HUES48 (cell line): ENCODE data around the gene AMBP.

Source experiments
- H3K27ac ChIP-seq: one replicate; pipeline ENCODE4 v1.7.0; 2013; ENCODE audit warnings: low read depth, low read length, inconsistent platforms
- H3K27me3 ChIP-seq: 2 replicates; pipeline ENCODE4 v1.6.1; 2013; ENCODE audit warnings: mild to moderate bottlenecking, low read length; ENCODE audit not compliant: control insufficient read depth, insufficient read depth
- H3K36me3 ChIP-seq: 2 replicates; pipeline ENCODE4 v1.6.1; 2013; ENCODE audit warnings: low read length; ENCODE audit not compliant: control insufficient read depth, insufficient read depth
- H3K4me1 ChIP-seq: 2 replicates; pipeline ENCODE4 v1.6.1; 2013; ENCODE audit warnings: mild to moderate bottlenecking, low read length; ENCODE audit not compliant: control insufficient read depth, insufficient read depth
- H3K4me3 ChIP-seq: 2 replicates; pipeline ENCODE4 v1.5.1; 2013; ENCODE audit warnings: mild to moderate bottlenecking, low read depth, low read length
- H3K9ac ChIP-seq: 2 replicates; pipeline ENCODE4 v1.6.1; 2013; ENCODE audit warnings: mild to moderate bottlenecking, low read depth, low read length, moderate library complexity
- H3K9me3 ChIP-seq: 2 replicates; pipeline ENCODE4 v1.6.1; 2013; ENCODE audit warnings: low read length; ENCODE audit not compliant: control insufficient read depth, insufficient read depth

The AMBP gene

DNA sequence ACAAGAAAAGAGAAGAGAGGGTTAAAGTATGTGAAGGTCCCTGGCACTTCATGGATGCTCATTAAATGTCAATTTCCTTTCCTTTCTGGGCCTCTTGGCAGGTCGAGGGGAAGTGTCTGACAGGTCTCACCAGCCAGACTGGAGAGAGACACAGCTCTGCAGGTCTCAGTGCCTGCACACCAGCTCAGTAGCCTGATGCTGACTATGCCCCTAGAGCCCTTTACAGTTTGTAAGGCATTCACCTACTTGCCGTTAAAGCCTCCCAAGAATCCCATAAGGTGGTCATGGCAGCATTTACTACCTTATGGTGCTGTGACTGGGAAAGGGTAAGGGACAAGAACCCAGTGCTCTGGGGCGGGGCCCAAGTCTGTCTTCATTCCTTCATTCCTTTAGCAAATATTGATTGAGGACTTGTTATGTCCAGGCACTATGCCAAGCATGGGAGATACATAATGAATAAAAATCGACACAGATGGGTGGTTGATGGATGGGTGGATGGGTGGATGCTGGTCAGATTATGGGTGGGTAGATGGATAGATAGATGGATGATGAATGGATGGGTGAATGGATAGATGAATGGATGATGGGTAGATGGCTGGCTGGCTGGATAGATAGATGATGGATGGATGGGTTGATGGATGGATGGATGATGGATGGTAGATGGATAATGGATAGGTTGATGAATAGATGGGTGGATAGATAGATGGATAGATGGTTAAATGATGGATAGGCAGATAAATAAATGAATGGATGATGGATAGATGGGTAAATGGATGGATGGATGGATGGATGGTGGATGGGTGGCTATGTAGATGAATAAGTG is 42.3 kb upstream of the AMBP start:
- Histone ChIP-seq H3K9ac (no peak overlapping the region), H3K4me1 (no peaks in the 10 kb centered on the region), H3K9me3 (no peaks in the 10 kb centered on the region), H3K4me3 (no peak overlapping the region), H3K36me3 (no peaks in the 10 kb centered on the region), H3K27me3 (no peaks in the 10 kb centered on the region), H3K27ac (no peak overlapping the region)

DNA sequence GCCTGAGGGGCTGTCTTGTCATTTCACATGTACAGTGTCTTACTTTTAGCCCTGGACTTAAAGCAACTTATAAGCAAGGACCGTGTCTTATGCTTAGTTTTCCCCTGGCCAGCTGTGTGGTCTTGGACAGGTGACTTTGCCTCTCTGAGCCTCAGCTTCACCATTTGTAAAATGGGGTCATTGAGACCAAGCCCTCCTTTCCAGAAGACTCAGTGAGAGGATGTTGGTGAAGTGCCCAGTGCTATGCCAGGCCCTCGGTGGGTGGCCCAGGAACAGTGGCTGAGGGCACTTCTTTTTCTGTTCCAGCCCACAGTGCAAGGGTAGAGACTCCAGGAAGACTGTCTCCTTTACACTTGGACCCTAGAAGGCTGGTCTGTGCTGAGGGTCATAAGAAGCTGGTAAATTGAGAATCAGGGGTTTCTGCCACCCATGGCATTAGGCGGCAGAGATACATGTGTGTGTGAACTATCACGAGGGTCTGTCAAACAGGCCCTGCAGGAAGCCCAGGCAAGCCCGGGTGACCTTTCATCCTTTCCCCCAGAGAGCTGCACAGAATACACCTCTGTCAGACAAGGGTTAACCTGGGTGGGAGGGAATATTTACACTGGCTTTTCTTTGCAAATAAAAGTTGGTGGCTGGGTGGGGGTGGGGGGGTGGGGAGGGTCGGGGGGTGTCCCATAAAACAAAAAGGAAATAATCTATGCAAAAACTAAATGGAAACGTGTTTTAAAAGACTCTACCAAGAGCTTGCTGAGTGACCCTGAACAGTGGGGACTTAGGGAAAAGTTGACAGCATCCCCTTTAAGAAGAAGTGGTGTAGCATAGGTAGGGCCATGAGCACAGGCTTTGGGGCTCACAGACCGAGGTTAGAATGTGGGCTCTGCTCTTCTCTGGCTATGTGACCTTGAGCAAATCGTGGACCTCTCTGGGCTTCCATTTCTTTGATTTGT is 41.4 kb upstream of the AMBP start:
- no peak overlapping the region for H3K27ac ChIP-seq
- no peaks in the 10 kb centered on the region for H3K9me3 ChIP-seq
- no peak overlapping the region for H3K4me3 ChIP-seq
- H3K4me1 ChIP-seq, result no peaks in the 10 kb centered on the region
- no peaks in the 10 kb centered on the region for H3K27me3 ChIP-seq
- H3K9ac ChIP-seq, result no peak overlapping the region
- no peaks in the 10 kb centered on the region for H3K36me3 ChIP-seq

DNA sequence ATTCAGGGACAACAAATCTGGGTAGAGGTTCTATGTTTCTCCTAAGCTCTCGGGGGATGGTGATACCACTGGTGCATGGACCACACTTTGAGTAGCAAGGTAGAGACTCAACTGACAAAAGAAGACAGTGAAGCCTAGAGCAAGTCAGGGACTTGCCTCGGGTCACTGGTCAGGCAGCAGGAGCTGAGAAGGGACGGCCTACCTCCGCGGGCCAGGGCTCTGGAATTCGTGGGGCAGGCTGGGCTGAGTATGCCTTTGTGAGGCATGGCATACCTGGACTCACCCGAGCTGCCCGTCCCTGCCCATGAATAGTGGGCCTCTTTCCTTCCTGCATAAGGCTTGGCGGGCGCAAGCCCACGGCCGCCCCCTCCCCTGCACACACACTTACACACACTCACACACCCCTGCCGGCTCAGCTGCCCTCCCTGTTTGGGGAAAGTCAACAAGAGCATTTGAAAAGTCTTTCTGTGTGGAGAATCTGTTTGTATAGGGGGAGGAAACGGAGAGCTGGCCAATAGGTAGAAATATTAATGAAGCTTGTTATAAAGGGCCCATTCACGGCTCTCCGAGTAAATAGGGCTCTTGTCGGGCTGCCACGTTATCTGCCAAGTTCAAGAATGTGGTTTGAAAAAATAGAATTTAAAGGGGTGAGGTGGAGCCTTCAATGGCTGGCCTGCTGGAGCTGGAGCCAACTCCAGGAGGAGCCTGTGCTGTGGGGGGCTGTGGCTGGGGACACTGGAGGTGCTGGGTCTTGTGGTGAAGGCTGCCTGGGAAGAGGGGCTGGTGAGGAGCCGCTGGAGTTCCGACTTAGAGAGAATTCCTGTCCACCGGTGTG is 40.1 kb upstream of the AMBP start:
- Histone ChIP-seq H3K4me1 (no peaks in the 10 kb centered on the region), H3K9me3 (no peaks in the 10 kb centered on the region), H3K4me3 (no peak overlapping the region), H3K27ac (no peak overlapping the region), H3K27me3 (peaks cover 5% of the 10 kb centered on the region; the same call in 1 of the 2 replicates), H3K36me3 (no peaks in the 10 kb centered on the region), H3K9ac (no peak overlapping the region)

DNA sequence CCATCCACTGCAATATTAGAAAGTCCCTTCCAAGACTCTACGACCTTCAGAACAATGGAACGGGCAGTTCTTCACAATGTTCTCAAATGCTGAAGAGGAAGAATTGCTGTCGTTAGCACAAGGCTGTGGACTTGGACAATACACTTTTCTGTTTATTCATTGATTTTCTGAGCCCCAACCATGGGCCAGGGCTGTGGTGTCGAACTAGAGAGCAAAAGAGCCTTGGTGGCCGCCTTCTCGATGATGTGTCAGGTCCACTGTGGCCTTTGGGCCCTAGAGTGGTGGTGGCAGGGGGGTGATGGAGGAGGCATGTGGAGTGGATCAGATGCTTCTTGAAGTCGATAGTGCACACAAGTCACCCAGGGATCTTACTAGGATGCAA is 39.5 kb upstream of the AMBP start:
- no peak overlapping the region for H3K9ac ChIP-seq
- peaks cover 5% of the 10 kb centered on the region; the same call in 1 of the 2 replicates for H3K27me3 ChIP-seq
- H3K9me3 ChIP-seq, result no peaks in the 10 kb centered on the region
- no peaks in the 10 kb centered on the region for H3K36me3 ChIP-seq
- H3K4me1 ChIP-seq, result no peaks in the 10 kb centered on the region
- H3K27ac ChIP-seq, result no peak overlapping the region
- H3K4me3 ChIP-seq, result no peak overlapping the region

DNA sequence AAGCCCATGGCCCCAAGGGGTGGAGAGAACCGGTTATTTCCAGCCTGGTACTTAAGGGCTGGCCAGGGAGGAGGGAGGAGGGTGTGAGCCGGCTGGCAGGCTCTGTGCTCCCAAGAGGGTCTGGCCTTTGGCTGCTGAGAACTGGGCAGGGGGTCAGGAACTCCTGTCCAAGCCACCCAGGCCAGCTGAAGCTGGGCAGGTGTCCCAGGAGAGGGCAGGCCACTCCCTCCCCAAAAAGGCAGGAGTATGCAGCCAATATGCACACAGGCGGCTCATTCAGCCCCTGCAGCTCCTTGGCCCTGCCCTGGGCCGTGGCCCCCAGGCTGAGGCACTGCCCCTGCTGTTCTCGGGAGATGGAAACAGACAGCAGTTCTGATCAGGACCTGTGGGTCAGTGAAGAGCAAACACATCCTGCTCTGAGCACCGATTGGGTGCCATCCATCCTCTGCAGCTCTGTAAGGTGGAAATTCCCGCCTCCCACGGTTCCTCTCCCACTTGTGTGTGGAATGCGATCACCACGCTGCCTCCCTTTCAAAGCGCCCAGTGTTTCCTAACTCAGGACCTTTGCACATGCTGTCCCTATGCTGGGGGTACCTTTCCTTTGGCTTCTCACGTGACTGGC is 38.1 kb upstream of the AMBP start:
- Histone ChIP-seq H3K9me3 (no peaks in the 10 kb centered on the region), H3K4me3 (no peak overlapping the region), H3K27me3 (peaks cover 10% of the 10 kb centered on the region), H3K27ac (no peak overlapping the region), H3K9ac (no peak overlapping the region; the same call in 1 of the 2 replicates), H3K36me3 (no peaks in the 10 kb centered on the region), H3K4me1 (no peaks in the 10 kb centered on the region)

DNA sequence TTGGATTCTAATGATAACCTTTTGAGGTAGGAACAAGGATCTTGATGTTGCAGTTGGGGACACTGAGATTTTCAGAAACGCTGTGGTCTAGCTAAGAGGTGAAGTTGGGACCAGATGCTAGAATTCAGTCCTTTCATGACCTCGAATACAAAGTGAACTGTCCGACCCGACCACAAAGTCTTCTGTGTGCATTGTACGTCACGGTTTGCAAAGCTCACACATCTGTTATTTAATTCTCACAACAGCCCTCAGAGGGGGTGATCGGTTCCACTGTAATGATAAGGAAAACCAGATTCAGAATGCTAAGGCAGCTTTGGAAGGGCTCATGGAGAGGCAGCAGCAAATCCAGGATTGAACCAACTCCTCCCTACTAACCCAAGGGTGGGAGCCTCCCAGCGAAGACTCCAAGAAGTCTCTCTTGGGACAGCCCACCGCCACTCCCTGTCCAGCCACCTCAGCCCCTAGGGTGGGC is 37.6 kb upstream of the AMBP start:
- H3K9me3 ChIP-seq, result no peaks in the 10 kb centered on the region
- H3K4me3 ChIP-seq, result no peak overlapping the region
- H3K4me1 ChIP-seq, result no peaks in the 10 kb centered on the region
- H3K27me3 ChIP-seq, result peaks cover 10% of the 10 kb centered on the region
- H3K27ac ChIP-seq, result no peak overlapping the region
- no peak overlapping the region for H3K9ac ChIP-seq
- H3K36me3 ChIP-seq, result no peaks in the 10 kb centered on the region

DNA sequence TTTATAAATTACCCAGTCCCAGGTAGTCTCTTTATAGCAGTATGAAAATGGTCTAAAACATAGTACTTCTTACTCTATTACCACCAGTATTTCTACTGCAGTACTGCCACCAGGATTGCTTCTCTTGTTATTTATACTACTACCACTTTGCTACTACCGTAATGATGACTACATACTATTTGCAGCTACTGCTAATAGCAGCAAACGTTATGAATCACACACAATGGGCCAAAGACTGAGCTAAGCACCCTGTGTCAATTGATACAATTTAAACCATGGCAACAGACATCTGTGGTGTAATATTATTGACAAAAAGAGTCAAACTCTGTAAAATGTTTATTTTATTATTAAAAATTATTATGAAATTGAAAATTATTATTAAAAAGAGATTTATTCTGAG is 36.3 kb upstream of the AMBP start:
- Histone ChIP-seq H3K4me1 (no peaks in the 10 kb centered on the region), H3K9me3 (no peaks in the 10 kb centered on the region), H3K36me3 (no peaks in the 10 kb centered on the region), H3K4me3 (no peak overlapping the region), H3K9ac (no peak overlapping the region), H3K27ac (no peak overlapping the region), H3K27me3 (peaks cover 15% of the 10 kb centered on the region)

DNA sequence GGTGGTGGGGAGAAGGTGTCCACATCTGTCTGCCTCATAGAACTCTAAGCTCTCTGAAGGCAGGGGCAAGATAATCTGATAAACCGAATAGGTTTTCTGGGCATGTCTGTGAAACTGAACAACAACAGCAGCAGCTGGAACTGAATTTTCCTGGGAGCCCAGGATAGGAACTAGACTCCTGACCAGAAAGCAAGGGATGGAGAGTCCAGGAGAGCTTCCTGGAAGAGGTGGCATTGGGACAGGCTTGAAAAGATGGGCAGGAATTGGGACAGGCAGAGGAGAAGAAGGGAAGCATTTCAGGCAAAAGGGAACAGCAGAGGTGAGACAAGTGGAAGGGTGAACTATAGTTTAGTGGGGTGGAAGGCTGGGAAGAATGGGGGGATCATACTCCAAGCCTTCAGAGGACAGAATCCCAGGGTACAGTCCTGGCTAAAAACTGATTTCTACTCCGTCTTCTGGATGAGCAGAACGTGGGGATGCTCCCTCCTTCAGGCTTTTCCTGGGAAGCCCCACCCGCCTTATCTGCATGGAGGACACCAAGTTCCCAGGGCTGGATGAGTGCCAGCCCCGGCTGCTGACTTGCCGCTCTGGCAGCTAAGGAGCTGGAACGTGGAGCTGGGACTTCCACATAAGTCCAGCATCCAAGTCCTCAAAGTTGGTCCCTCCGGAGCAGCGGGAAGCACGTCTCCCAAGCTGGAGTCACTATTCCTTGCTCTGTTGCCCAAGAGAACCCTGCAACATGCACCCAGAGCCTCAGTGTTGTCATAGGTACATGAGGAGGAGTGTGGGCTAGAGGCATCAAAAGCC is 34.9 kb upstream of the AMBP start:
- Histone ChIP-seq H3K9ac (no peak overlapping the region), H3K4me1 (peaks cover 8% of the 10 kb centered on the region; the same call in 1 of the 2 replicates), H3K4me3 (no peak overlapping the region), H3K27me3 (peaks cover 26% of the 10 kb centered on the region), H3K27ac (no peak overlapping the region), H3K36me3 (no peaks in the 10 kb centered on the region), H3K9me3 (no peaks in the 10 kb centered on the region)

DNA sequence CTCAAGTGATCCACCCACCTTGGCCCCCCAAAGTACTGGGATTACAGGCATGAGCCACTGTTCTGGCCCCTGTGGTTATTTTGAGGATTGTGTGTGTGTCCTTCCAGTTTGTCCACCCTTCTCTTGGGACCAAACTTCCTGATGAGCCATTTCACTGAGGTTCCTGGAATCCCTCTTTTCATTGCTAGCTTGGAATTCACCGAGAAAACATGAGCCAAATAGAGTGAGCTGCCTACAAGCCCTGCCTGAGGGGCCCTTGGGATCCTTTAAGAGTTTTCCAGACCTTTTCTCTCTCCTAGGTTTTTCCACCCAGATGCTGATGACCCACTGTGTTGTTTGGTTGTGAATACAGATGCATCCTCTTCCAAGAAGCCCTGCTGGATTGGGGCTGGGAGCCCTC is 34.2 kb upstream of the AMBP start:
- H3K27me3 ChIP-seq, result peaks cover 28% of the 10 kb centered on the region
- no peaks in the 10 kb centered on the region for H3K36me3 ChIP-seq
- H3K9me3 ChIP-seq, result no peaks in the 10 kb centered on the region
- no peak overlapping the region for H3K27ac ChIP-seq
- peaks cover 8% of the 10 kb centered on the region; the same call in 1 of the 2 replicates for H3K4me1 ChIP-seq
- H3K9ac ChIP-seq, result no peak overlapping the region
- no peak overlapping the region for H3K4me3 ChIP-seq
